ENCODE measurements around the gene GAB2.

The GAB2 gene

GRCh38 chr11:78427615-78428265, 10.1 kb upstream of the GAB2 start:
- no peak for DNase-seq

DNA sequence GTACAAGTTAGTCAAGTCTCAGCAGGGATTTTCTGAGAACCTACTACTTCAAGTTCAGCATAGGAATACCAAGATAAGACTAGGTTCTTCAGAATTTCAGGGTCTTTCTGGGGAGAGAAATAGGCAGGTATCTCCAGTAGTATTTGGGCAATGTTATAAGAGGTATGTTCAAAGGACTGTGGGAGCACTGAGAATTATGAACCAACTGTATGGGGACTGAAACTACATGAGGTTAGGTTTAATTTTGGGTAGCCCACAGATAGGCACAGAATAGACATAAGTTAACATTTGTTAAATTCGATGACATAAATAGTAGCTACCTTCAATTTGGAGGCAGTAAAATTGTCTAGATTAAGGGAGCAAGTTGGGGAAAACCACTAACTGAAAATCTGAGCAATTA, 9.2 kb upstream of the GAB2 start:
- no peak for DNase-seq

DNA sequence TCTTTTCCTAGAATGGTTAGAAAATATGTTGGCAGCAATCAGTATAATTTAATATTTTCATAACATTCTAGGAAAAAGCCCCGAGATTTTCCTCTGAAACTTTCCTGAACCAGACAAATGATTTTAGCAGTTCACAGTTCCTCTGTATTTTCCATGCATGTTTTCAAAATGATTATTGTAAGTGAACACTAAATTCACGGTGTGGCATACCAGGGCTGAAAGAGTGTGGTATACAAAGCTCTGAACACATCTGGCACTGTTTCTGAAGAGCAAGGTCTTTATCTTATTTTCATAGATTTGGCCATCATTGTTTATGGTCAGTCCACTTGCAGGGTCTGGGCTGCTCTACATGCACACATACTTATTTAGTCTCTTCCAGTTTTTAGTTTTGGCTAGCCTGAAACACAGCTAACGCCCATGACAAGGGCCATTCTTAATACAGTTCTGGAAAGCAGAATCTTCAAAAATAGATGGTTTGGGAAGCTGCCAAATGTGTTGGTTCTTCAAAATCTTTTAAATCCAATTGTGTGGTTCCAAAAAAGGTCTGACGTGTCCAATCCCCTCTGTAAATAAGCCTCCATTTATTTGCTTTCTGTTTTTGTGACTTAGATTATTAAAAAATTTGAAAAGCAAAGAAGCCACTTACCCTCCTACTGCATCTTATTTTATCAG, 7.9 kb upstream of the GAB2 start:
- DNase-seq, result no peak

- no peak for DNase-seq
Observed at GRCh38 chr11:78424334-78425270, 7.0 kb upstream of the GAB2 start.

- no peak for DNase-seq
Observed at GRCh38 chr11:78423241-78423640, 5.6 kb upstream of the GAB2 start.

DNA sequence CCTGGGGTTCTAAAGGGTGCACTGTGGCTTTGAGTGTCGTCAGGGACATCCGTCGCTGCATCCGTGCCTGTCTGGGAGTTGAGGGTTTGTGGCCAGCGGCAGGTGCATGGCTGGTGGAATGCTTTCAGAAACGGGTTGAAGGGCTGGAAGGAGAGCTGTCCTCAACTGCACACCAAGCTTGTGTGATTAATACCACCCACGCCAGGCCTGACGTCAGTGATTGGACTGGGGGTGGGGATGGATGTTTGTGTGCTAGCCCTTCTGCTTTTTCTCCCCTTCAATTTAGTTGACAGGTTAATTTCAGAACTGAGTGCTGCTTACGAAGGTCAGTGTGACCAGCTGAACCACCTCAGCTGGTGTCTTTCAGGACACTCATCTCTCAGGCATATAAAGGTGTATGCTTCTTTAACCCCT, 3.2 kb upstream of the GAB2 start:
- DNase-seq, result peak; percentile 91

- peak; percentile 85 for DNase-seq
Observed at GRCh38 chr11:78420255-78420764, 2.7 kb upstream of the GAB2 start.

DNA sequence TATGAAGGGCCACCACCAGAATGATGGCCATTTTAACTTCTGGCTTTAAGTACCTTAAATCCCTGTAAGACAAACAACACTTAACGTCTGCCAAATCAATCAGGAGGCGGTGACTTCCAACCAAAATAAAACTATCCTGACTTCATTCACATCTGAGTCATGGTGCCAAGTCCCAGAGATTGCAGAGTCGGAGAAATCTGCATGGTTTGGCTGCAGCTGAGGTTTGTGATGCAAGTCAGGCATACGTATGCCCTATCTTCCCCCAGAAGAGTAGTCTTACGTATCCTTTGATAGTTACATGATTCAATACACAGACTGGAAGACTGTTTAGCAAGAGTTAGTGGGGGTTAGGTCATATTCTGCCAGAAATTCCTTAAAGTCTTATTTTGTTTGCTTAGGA, 1.7 kb upstream of the GAB2 start:
- peak; percentile 20 for DNase-seq

DNA sequence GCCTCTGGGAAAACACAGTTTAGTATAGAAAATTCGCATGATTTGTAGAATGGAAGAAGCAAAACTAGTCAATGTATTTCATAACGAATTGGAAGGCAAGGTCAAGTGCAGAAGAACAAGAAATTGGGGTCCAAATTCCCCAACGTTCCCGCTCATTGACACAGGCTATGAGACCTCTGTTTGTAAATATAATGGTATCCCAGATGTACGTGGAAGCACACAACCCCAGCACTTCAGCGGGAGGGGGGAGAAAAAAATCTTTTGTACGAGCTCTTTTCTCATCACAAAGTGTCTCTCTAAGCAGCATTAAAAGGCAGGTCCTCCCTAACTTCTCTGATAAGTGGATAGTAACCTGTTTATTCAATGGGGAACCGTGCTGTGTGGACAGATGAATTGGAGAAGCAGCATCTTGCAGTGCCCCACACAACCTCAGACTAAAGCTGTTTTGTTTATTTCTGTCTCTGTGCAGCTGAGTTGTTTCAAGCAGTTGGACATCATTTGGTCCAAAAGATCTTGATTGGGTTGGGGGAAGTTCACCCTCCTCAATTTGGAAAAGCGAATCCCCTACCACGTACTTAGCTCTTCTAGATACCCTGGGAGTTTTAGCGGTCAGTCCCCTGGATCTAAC, 1.1 kb upstream of the GAB2 start:
- DNase-seq, result peak; percentile 12

DNA sequence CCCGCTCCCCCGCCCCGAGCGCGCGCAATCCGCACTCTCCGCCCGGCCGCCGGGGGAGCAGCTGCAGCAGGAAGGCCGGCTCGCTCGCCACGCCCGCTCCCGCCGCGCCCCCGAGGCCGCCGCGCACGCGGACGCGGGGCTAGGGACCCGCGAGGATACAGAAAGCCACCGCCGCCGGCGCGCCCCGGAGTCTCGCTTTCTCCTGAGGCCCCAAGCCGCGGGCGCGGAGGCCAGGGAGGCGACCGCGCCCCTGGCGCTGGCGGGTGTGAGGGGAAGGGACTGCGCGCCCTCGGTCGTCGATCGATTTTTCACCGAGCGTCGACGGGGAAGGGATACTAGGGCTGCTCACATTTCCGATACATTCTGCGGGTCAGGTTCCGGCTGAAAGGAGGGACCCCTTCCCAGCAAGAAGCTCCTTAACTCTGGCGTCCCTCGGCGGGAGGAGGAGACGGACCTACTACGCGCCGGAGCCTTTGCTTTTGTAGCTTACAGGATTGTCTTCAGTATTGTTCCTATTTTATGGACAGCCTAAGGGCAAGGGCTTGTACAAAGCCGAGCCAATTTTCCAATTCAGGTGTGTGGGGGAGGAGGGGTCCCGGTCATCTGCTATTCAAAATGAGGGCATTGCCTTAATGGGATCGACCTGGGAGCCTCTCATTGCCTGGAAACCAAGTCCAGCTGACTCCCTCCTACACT, 416 bp upstream of the GAB2 start:
- DNase-seq, result peak; percentile 73

DNA sequence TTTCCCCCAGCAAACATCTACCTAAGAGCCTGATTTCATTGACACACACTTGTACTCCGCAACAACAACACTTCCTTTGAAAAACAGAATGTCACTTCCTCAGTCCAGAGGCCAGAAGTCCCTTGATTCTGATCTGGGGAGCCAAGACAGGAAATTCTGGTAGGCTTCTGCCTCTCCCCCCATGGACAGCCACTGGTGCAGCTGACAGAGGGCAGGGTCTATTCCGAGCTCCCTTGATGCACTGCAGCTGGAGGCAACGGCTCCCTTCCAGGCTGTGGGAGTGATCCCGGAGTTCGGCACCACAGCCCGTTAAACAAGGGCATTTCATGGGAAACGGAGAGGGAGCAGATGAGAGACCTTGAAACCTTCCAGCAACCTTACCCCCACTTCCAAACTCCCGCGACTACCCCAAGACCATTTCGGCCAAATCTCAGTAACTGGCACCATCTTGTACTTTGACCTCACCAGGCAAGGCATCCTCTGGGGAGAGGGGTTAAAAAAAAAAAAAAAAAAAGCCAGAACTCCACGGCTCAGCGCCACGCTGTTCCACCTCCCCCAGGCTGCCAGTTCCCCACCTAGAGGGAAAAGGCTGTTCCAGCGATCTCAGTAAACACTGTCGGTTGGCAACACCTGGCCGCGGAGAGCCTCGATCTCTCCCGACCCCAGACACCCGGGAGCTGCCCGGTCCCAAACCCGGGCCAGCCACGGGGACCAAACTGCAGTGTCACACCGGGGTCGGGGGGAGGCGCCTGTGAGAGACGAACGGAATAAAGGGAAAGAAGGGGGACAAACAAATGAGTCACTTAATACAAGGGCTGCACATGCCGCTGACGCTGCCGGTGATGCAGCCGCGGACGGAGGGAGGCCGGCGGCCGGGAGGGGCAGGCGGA, 1.1 kb downstream of the GAB2 start:
- DNase-seq, result peak; percentile 82

DNA sequence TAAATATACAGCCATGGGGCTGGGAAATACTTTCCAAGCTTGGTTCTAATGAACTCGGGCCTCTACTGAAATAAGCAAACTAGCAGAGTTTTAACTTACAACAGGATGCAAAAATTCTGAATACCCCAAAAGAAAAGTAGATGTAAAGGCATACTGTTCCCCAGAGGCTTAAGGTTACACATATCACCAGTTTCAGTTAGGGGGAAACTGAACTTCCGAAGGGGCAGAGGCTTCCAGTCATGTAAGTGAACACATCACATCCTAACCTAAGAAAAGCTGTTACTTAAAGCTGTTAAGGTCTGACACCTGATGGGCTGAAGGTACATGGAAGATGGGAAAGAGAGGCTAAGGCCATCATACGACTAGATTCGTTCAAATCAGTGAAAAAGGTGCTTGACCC, 2.3 kb downstream of the GAB2 start:
- no peak for DNase-seq

DNA sequence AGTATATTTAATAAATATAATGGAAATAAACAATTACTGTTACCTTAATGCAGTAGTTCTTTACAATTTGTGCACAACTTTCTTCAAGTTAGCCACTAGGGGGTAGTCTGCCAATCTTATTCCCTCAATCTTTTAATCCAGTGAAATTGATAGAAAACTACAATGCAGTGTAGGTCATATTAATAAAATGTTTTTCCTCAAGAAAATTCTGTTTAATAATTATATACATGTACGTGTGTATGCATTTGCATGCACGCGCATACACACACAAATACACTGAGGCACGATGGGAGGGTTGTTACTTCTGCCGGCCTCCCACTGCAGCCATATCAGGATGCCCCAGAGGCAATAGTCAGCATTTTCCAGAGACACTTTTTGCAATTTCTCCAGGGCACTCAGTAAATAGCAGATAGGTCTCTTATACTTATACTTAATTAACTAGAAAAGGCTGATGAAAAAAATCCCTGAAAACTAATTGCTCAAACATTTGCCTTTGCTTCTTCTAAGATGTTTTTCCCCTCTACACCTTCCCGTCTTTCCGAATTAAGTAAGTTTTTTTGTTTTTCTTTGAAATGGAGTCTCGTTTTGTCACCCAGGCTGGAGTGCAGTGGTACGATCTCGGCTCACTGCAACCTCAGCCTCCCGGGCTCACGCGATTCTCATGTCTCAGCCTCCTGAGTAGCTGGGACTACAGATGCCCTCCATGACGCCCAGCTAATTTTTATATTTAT, 3.1 kb downstream of the GAB2 start:
- DNase-seq, result no peak

- no peak for DNase-seq
Observed at GRCh38 chr11:78408619-78409018, 9.0 kb downstream of the GAB2 start.

GRCh38 chr11:78406568-78407196, 10.9 kb downstream of the GAB2 start:
- DNase-seq, result no peak

GRCh38 chr11:78405805-78406204, 11.8 kb downstream of the GAB2 start:
- no peak for DNase-seq

- no peak for DNase-seq
Observed at GRCh38 chr11:78403781-78404180, 13.8 kb downstream of the GAB2 start.

DNA sequence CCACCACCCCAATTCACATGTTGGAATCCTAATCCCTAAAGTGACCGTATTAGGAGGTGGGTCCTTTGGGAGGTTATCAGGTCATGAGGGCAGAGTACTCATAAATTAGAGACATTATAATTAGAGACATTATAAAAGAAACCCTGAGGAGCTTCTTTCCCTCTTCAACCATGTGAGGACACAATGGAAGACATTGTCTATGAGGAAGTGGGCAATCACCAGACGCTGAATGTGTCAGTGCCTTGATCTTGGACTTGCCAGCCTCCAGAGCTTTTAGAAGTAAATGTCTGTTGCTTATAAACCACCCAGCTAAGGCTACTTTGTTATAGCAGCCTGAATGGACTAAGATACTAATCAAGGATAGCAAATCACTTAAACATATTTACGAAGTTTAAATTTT, 14.8 kb downstream of the GAB2 start:
- DNase-seq, result no peak

GRCh38 chr11:78400702-78401101, 16.9 kb downstream of the GAB2 start:
- no peak for DNase-seq

GRCh38 chr11:78400116-78400515, 17.5 kb downstream of the GAB2 start:
- no peak for DNase-seq

Measured in SHP77 treated with DMSO at 0.1 percent for 48 hours (cell line).